Measurements from ENCODE around the gene ZNF805.
A peak's percentile ranks its signal among the peaks of the same experiment; 100 is the strongest.
"Not testable (repeated sequence)": the region's sequence is repeated elsewhere in the genome, so short reads cannot be mapped to it uniquely, and the experiment has no call there.

ZNF805 gene

GRCh38 chr19:57269515-57270250, 29.3 kb downstream of the ZNF805 start:
- no peak for DNase-seq

- DNase-seq: no peak
Observed at GRCh38 chr19:57271280-57271679, 30.8 kb downstream of the ZNF805 start.

- no peak for DNase-seq
Observed at GRCh38 chr19:57273014-57273413, 32.6 kb downstream of the ZNF805 start.

GRCh38 chr19:57276430-57276829, 36.0 kb downstream of the ZNF805 start:
- no peak for DNase-seq

GRCh38 chr19:57278481-57278880, 38.0 kb downstream of the ZNF805 start:
- DNase-seq: not testable (repeated sequence)

- peak; percentile 69 for DNase-seq
Observed at GRCh38 chr19:57279418-57280164, 39.2 kb downstream of the ZNF805 start.

GRCh38 chr19:57280165-57280961, 39.9 kb downstream of the ZNF805 start, which contains the start of gene ZNF460:
TSS of gene ZNF460 (plus strand) at chr19:57280485. CDS start at chr19:57280807, 322 bp downstream.
- DNase-seq: peak; percentile 94

- no peak for DNase-seq
Observed at GRCh38 chr19:57280962-57281400, 40.5 kb downstream of the ZNF805 start.

- DNase-seq: no peak
Observed at GRCh38 chr19:57282011-57282643, 41.7 kb downstream of the ZNF805 start.

- DNase-seq: no peak
Observed at GRCh38 chr19:57288373-57288772, 47.9 kb downstream of the ZNF805 start.

GRCh38 chr19:57290970-57291369, 50.5 kb downstream of the ZNF805 start:
- DNase-seq: no peak

GRCh38 chr19:57292547-57292946, 52.1 kb downstream of the ZNF805 start:
- no peak for DNase-seq

GRCh38 chr19:57293719-57294118, 53.3 kb downstream of the ZNF805 start:
- no peak for DNase-seq

- no peak for DNase-seq
Observed at GRCh38 chr19:57302020-57302465, 61.6 kb downstream of the ZNF805 start.

- no peak for DNase-seq
Observed at GRCh38 chr19:57302727-57303401, 62.4 kb downstream of the ZNF805 start.
